ENCODE measurements around the gene TAS2R40. TPM values are rescaled to one million over a fixed set of nuclear protein-coding genes. Genes with fewer than 3 reads are reported as not detected.

TAS2R40 gene
- total RNA-seq, 6 experiments from 2014 or later: not detected

GRCh38 chr7:143252006-143252405 is 30.2 kb downstream of the TAS2R40 start:
- no peak overlapping the region for H3K27ac Mint-ChIP-seq
- peaks cover 30% of the 10 kb centered on the region for H3K27me3 Mint-ChIP-seq (ENCODE audit: insufficient read depth)
- TF ChIP-seq CTCF (IDR thresholded peaks at IDR 0.05): no peak
- no peaks in the 10 kb centered on the region for H3K36me3 Mint-ChIP-seq (ENCODE audit: low read depth)
- DNase-seq: no peak
- H3K4me1 Mint-ChIP-seq (ENCODE audit: low read depth): peaks cover 17% of the 10 kb centered on the region
- no peak overlapping the region for H3K4me3 Mint-ChIP-seq
- H3K9me3 Mint-ChIP-seq: no peaks in the 10 kb centered on the region

GRCh38 chr7:143255564-143255963 is 33.7 kb downstream of the TAS2R40 start:
- peaks cover 21% of the 10 kb centered on the region for H3K27me3 Mint-ChIP-seq (ENCODE audit: insufficient read depth)
- H3K9me3 Mint-ChIP-seq: no peaks in the 10 kb centered on the region
- DNase-seq: no peak
- TF ChIP-seq CTCF (IDR thresholded peaks at IDR 0.05): no peak
- H3K4me3 Mint-ChIP-seq: no peak overlapping the region
- H3K4me1 Mint-ChIP-seq (ENCODE audit: low read depth): peaks cover 14% of the 10 kb centered on the region
- H3K36me3 Mint-ChIP-seq (ENCODE audit: low read depth): no peaks in the 10 kb centered on the region
- no peak overlapping the region for H3K27ac Mint-ChIP-seq

- peaks cover 14% of the 10 kb centered on the region for H3K4me1 Mint-ChIP-seq (ENCODE audit: low read depth)
- DNase-seq: no peak
- H3K4me3 Mint-ChIP-seq: no peak overlapping the region
- no peaks in the 10 kb centered on the region for H3K9me3 Mint-ChIP-seq
- H3K27ac Mint-ChIP-seq: no peak overlapping the region
- H3K27me3 Mint-ChIP-seq (ENCODE audit: insufficient read depth): peaks cover 21% of the 10 kb centered on the region
- peak; percentile 40 for TF ChIP-seq CTCF (IDR thresholded peaks at IDR 0.05)
- H3K36me3 Mint-ChIP-seq (ENCODE audit: low read depth): no peaks in the 10 kb centered on the region
Measured at GRCh38 chr7:143256325-143256724, 34.5 kb downstream of the TAS2R40 start.

- Mint-ChIP-seq H3K4me3 (no peak overlapping the region), H3K27ac (no peak overlapping the region), H3K4me1 (ENCODE audit: low read depth) (peaks cover 14% of the 10 kb centered on the region), H3K36me3 (ENCODE audit: low read depth) (no peaks in the 10 kb centered on the region), H3K9me3 (no peaks in the 10 kb centered on the region), H3K27me3 (ENCODE audit: insufficient read depth) (peaks cover 21% of the 10 kb centered on the region)
- DNase-seq: no peak
- no peak for TF ChIP-seq CTCF (IDR thresholded peaks at IDR 0.05)
Measured at GRCh38 chr7:143256932-143257331, 35.1 kb downstream of the TAS2R40 start.

- no peaks in the 10 kb centered on the region for H3K36me3 Mint-ChIP-seq (ENCODE audit: low read depth)
- H3K9me3 Mint-ChIP-seq: no peaks in the 10 kb centered on the region
- peaks cover 14% of the 10 kb centered on the region for H3K4me1 Mint-ChIP-seq (ENCODE audit: low read depth)
- TF ChIP-seq CTCF (IDR thresholded peaks at IDR 0.05): no peak
- H3K27ac Mint-ChIP-seq: no peak overlapping the region
- peaks cover 17% of the 10 kb centered on the region for H3K27me3 Mint-ChIP-seq (ENCODE audit: insufficient read depth)
- H3K4me3 Mint-ChIP-seq: no peak overlapping the region
- no peak for DNase-seq
Measured at GRCh38 chr7:143257501-143257900, 35.7 kb downstream of the TAS2R40 start.

GRCh38 chr7:143258831-143259230 is 37.0 kb downstream of the TAS2R40 start:
- DNase-seq: no peak
- Mint-ChIP-seq H3K9me3 (no peaks in the 10 kb centered on the region), H3K27ac (no peak overlapping the region), H3K4me3 (no peak overlapping the region), H3K4me1 (ENCODE audit: low read depth) (peaks cover 17% of the 10 kb centered on the region), H3K27me3 (ENCODE audit: insufficient read depth) (peaks cover 12% of the 10 kb centered on the region), H3K36me3 (ENCODE audit: low read depth) (no peaks in the 10 kb centered on the region; the same call in 1 of the 2 replicates)
- no peak for TF ChIP-seq CTCF (IDR thresholded peaks at IDR 0.05)
